ENCODE results near the gene NELFA. TPM values are rescaled to one million over a fixed set of nuclear protein-coding genes. Genes with fewer than 3 reads are reported as not detected.

The NELFA gene
- total RNA-seq, 1 experiment from 2014 or later, result 55.0 TPM

- Histone ChIP-seq H3K9me3 (ENCODE audit: control insufficient read depth, low read depth, low read length) (no peaks in the 10 kb centered on the region), H3K79me1 (ENCODE audit: insufficient read depth, low read depth, low read length, poor library complexity, severe bottlenecking) (peaks cover 9% of the 10 kb centered on the region), H4K5ac (ENCODE audit: insufficient read length, low read depth, low read length) (no peak overlapping the region), H3K18ac (ENCODE audit: insufficient read length, low read depth, low read length) (no peak overlapping the region), H3K27me3 (ENCODE audit: insufficient read depth, low read length) (no peaks in the 10 kb centered on the region), H2BK12ac (ENCODE audit: insufficient read length, low read depth, low read length) (no peak overlapping the region), H4K91ac (ENCODE audit: insufficient read length, low read depth, low read length) (no peak overlapping the region), H3K79me2 (ENCODE audit: insufficient read depth, low read length) (peaks cover 24% of the 10 kb centered on the region), H2BK20ac (ENCODE audit: low read depth, low read length, poor library complexity, severe bottlenecking) (no peak overlapping the region), H4K20me1 (ENCODE audit: control insufficient read depth, insufficient read depth, insufficient read length) (no peaks in the 10 kb centered on the region), H4K8ac (replicated peaks; ENCODE audit: insufficient read length, low read depth, low read length) (no peak overlapping the region), H3K23ac (ENCODE audit: insufficient read length, low read depth, low read length) (no peak overlapping the region), H3K27ac (ENCODE audit: insufficient read length, low read depth, low read length) (no peak overlapping the region), H3K14ac (ENCODE audit: insufficient read depth, low read length) (no peak overlapping the region), H3T11ph (ENCODE audit: low read length) (no peak overlapping the region), H2BK15ac (ENCODE audit: low read depth, low read length) (no peak overlapping the region), H2BK5ac (ENCODE audit: insufficient read length, low read length) (no peak overlapping the region), H2AFZ (ENCODE audit: low read length) (no peak overlapping the region), H3K4me1 (ENCODE audit: insufficient read depth, low read length) (no peaks in the 10 kb centered on the region), H3K4ac (ENCODE audit: low read depth, low read length) (no peak overlapping the region), H3K9ac (ENCODE audit: extremely low read depth, insufficient read length, low read length) (no peak overlapping the region), H2BK120ac (ENCODE audit: low read depth, low read length, poor library complexity, severe bottlenecking) (no peak overlapping the region), H2AK5ac (ENCODE audit: insufficient read length, low read length) (no peak overlapping the region), H3K23me2 (ENCODE audit: insufficient read length, low read depth, low read length, poor library complexity, severe bottlenecking) (no peaks in the 10 kb centered on the region), H3K56ac (ENCODE audit: insufficient read length, low read depth, low read length) (no peak overlapping the region), H3K4me2 (ENCODE audit: insufficient read depth, insufficient read length, low read length) (no peak overlapping the region)
- DNase-seq, result no peak
- H3K36me3 Mint-ChIP-seq (ENCODE audit: insufficient read depth in 1 of 3, low read depth in 3 of 3), result peaks cover 32 to 37% (median 35%) of the 10 kb centered on the region in 3 experiments
- H3K9me3 Mint-ChIP-seq, result peaks cover 11% of the 10 kb centered on the region in 2 experiments; a peak in 4 of 5 replicates
- TF ChIP-seq, protein P1, sequence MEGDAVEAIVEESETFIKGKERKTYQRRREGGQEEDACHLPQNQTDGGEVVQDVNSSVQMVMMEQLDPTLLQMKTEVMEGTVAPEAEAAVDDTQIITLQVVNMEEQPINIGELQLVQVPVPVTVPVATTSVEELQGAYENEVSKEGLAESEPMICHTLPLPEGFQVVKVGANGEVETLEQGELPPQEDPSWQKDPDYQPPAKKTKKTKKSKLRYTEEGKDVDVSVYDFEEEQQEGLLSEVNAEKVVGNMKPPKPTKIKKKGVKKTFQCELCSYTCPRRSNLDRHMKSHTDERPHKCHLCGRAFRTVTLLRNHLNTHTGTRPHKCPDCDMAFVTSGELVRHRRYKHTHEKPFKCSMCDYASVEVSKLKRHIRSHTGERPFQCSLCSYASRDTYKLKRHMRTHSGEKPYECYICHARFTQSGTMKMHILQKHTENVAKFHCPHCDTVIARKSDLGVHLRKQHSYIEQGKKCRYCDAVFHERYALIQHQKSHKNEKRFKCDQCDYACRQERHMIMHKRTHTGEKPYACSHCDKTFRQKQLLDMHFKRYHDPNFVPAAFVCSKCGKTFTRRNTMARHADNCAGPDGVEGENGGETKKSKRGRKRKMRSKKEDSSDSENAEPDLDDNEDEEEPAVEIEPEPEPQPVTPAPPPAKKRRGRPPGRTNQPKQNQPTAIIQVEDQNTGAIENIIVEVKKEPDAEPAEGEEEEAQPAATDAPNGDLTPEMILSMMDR (conservative IDR thresholded peaks at IDR 0.05), result no peak
- H3K27me3 Mint-ChIP-seq (ENCODE audit: low read depth), result no peaks in the 10 kb centered on the region; the same call in 1 of the 2 replicates
- WGBS (ENCODE audit: extremely low coverage, insufficient read length, low lambda C conversion rate), result no CpG with 5 or more reads among the region's 4 CpGs
- H3K4me1 Mint-ChIP-seq, result peaks cover 27 to 29% of the 10 kb centered on the region in 2 experiments
- H3K27ac Mint-ChIP-seq, result peak overlapping the region in 1 of 3 experiments; percentile 31; a peak in 3 of 7 replicates
- H3K4me3 Mint-ChIP-seq, result no peak overlapping the region; a peak in 1 of 5 replicates
These were observed 11.1 kb downstream of the NELFA start for GRCh38 chr4:1997712-1998111.

All from H9 (cell line).